K562 treated with DMSO at 1 percent for 48 hours (cell line): ENCODE results near the gene LUZP1. TPM values are rescaled to one million over a fixed set of nuclear protein-coding genes. Genes with fewer than 3 reads are reported as not detected.

Experiments
- total RNA-seq: library from RNA; unstranded; fragments of 300-600 nt; gene quantifications from 2 replicates; pipeline ENCODE4 v1.2.3, GENCODE V29; 2022; ENCODE audit warnings: low replicate concordance; ENCODE audit errors: extremely low read depth

LUZP1 gene
- total RNA-seq, result 98.2 TPM in 1 of 2 replicates, not detected in the other

DNA sequence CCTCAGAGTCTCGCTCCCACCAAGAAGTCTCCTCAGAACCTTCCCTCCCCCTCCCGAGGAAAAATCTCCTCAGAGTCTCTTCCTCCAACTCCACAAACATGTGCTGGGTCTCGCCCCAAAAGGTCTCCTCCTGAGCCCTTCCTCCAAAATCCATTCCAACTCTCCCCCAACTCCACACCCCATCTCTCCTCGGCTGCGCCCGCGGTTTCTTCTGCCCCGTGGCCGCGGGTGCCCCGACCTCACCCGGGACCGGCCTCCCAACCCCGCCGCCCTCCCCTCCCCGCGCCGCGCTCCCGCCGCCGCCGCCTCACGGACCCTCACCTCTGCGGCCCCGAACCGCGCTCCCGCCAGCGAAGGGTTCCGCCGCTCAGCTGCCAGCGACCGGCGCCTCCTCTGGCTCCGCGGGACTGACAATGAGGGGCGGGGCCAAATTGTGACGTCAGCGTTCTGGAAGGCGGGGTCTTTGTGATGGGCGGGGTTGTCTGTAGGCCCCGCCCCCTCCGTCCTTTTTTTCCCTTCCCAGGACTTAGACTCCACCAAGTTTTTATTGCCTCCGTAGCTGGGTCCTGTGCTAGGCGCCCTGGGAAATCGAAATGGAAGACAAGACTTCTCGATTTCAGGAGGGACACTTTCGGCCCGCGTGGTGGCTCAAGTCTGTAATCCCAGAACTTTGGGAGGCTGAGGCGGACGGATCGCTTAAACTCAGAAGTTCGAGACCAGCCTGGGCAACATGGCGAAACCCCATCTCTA lies at the start of gene LUZP1:
Gene LUZP1 (minus strand): TSS at position 412 of the 750 bp plus-strand sequence.

DNA sequence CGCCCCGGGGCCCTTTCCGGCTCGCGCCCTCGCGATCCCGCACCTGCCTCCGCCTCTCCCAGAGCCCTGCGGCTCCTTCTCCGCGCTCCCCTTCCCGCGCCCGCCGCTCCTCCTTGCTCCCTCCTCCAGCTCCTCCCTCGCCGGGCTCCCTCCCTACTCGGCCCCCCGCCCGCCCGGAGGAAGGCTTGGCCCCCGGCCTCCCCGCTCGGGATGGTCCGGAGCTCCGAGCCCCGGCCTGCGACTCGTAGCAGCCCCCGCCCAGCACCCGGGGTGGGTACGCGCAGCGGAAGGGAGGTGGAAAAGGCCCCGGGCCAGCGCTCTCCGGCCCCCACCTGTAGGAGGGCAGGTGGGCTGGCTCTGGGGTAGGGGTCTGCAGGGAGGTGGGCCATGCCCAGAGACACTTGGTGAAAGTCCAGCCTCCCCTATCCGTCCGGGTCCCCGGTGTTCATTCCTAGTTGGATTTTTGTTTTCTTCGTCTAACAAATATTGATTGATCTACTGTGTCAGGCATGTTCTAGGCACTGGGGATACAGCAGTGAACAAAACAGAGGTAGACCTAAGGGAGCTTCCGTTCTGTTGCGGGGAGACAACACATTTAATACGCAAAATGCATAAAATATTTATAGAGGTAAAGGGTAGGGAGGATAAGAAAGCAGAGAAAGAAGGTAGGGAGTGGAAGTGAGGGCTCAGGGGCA lies 48.9 kb upstream of the LUZP1 start, which contains the start of gene HTR1D:
Gene HTR1D (minus strand): TSS at position 82 of the 695 bp plus-strand sequence. CDS start 23,283 bp downstream, outside the sequence.

Other genes starting within 250 kb of the LUZP1 start
- gene LACTBL1, start 196.0 kb downstream of the LUZP1 start, total RNA-seq, result not detected in 2 replicates
- not detected in 2 replicates for gene TEX46, start 153.0 kb downstream of the LUZP1 start, total RNA-seq
- not detected in 2 replicates for gene KDM1A, start 149.4 kb downstream of the LUZP1 start, total RNA-seq
- gene HTR1D, start 48.6 kb upstream of the LUZP1 start, total RNA-seq, result not detected in 2 replicates
- not detected in 2 replicates for gene HNRNPR, start 175.4 kb upstream of the LUZP1 start, total RNA-seq
- not detected in 2 replicates for gene ZNF436, start 201.0 kb upstream of the LUZP1 start, total RNA-seq